Measurements from ENCODE around the gene HOXA9.

Gene HOXA9

GRCh38 chr7:27133409-27134231, 31.7 kb downstream of the HOXA9 start:
- H4K8ac ChIP-seq (ENCODE audit: low read length), result no peak overlapping the region
- H3K9ac ChIP-seq (ENCODE audit: low read length), result peak overlapping the region; percentile 77
- H3K18ac ChIP-seq (ENCODE audit: low read depth in 1 of 2, low read length in 2 of 2), result no peak overlapping the region
- DNase-seq, result no peak
- no peak overlapping the region for H3K23ac ChIP-seq (ENCODE audit: low read length in 2 of 2)
- no peak overlapping the region for H2BK12ac ChIP-seq (ENCODE audit: low read length in 2 of 2)
- no peak overlapping the region for H3K4ac ChIP-seq (ENCODE audit: low read depth in 1 of 2, low read length in 2 of 2)
- peaks cover 0 to 6% of the 10 kb centered on the region in 2 experiments for H3K36me3 ChIP-seq (ENCODE audit: control insufficient read depth in 1 of 2, insufficient read depth in 2 of 2, low read depth in 1 of 2, low read length in 2 of 2)
- whole genome bisulfite sequencing, result 46% methylated on average over 14 of the region's 18 CpGs
- H3K79me1 ChIP-seq (replicated peaks; ENCODE audit: low read length, poor library complexity, severe bottlenecking), result no peaks in the 10 kb centered on the region
- no peak overlapping the region for H2BK15ac ChIP-seq (ENCODE audit: low read depth, poor library complexity, severe bottlenecking)
- no peak overlapping the region for H3K14ac ChIP-seq (ENCODE audit: low read length in 2 of 2)
- no peak overlapping the region for H3K27ac ChIP-seq (ENCODE audit: low read length, poor library complexity, severe bottlenecking)
- H2BK5ac ChIP-seq (ENCODE audit: low read depth, low read length, poor library complexity, severe bottlenecking), result no peak overlapping the region
- H2BK120ac ChIP-seq (ENCODE audit: low read depth, low read length), result no peak overlapping the region
- H3K4me1 ChIP-seq (ENCODE audit: control insufficient read depth, insufficient read depth, low read depth, low read length), result peaks cover 13% of the 10 kb centered on the region
- H3K4me3 ChIP-seq (ENCODE audit: insufficient read depth in 1 of 2, low read depth in 1 of 2, low read length in 2 of 2), result peak overlapping the region in 1 of 2 experiments; percentile 32
- H3K27me3 ChIP-seq (ENCODE audit: control insufficient read depth in 1 of 2, insufficient read depth in 1 of 2, low read length in 2 of 2), result no peaks in the 10 kb centered on the region
- H3K9me3 ChIP-seq (ENCODE audit: control insufficient read depth, low read length), result no peaks in the 10 kb centered on the region
- no peak overlapping the region for H2AFZ ChIP-seq (ENCODE audit: low read depth, low read length)
- H4K91ac ChIP-seq (ENCODE audit: low read length), result no peak overlapping the region
- H3K4me2 ChIP-seq (ENCODE audit: low read length, poor library complexity, severe bottlenecking), result no peak overlapping the region
- no peak overlapping the region for H2AK5ac ChIP-seq (ENCODE audit: low read length, severe bottlenecking)

GRCh38 chr7:27132978-27133377, 32.4 kb downstream of the HOXA9 start:
- Histone ChIP-seq H3K9ac (ENCODE audit: low read length) (no peak overlapping the region), H3K27me3 (ENCODE audit: control insufficient read depth in 1 of 2, insufficient read depth in 1 of 2, low read length in 2 of 2) (no peaks in the 10 kb centered on the region), H2BK120ac (ENCODE audit: low read depth, low read length) (no peak overlapping the region), H3K14ac (ENCODE audit: low read length in 2 of 2) (no peak overlapping the region), H3K4me3 (ENCODE audit: insufficient read depth in 1 of 2, low read depth in 1 of 2, low read length in 2 of 2) (no peak overlapping the region), H4K8ac (ENCODE audit: low read length) (no peak overlapping the region), H3K4me1 (ENCODE audit: control insufficient read depth, insufficient read depth, low read depth, low read length) (peaks cover 13% of the 10 kb centered on the region), H2AFZ (ENCODE audit: low read depth, low read length) (no peak overlapping the region), H3K18ac (ENCODE audit: low read depth in 1 of 2, low read length in 2 of 2) (no peak overlapping the region), H3K9me3 (ENCODE audit: control insufficient read depth, low read length) (no peaks in the 10 kb centered on the region), H3K4me2 (ENCODE audit: low read length, poor library complexity, severe bottlenecking) (no peak overlapping the region), H2BK12ac (ENCODE audit: low read length in 2 of 2) (no peak overlapping the region), H3K79me1 (replicated peaks; ENCODE audit: low read length, poor library complexity, severe bottlenecking) (no peaks in the 10 kb centered on the region), H2AK5ac (ENCODE audit: low read length, severe bottlenecking) (no peak overlapping the region), H3K4ac (ENCODE audit: low read depth in 1 of 2, low read length in 2 of 2) (no peak overlapping the region), H3K23ac (ENCODE audit: low read length in 2 of 2) (no peak overlapping the region), H3K27ac (ENCODE audit: low read length, poor library complexity, severe bottlenecking) (no peak overlapping the region), H4K91ac (ENCODE audit: low read length) (no peak overlapping the region), H2BK5ac (ENCODE audit: low read depth, low read length, poor library complexity, severe bottlenecking) (no peak overlapping the region), H2BK15ac (ENCODE audit: low read depth, poor library complexity, severe bottlenecking) (no peak overlapping the region), H3K36me3 (ENCODE audit: control insufficient read depth in 1 of 2, insufficient read depth in 2 of 2, low read depth in 1 of 2, low read length in 2 of 2) (peaks cover 0 to 8% of the 10 kb centered on the region in 2 experiments)
- 22% methylated on average over 6 of the region's 6 CpGs for WGBS
- no peak for DNase-seq

GRCh38 chr7:27132214-27132613, 33.1 kb downstream of the HOXA9 start:
- no peak overlapping the region for H3K4ac ChIP-seq (ENCODE audit: low read depth in 1 of 2, low read length in 2 of 2)
- WGBS, result 62% methylated on average over 2 of the region's 2 CpGs

GRCh38 chr7:27131390-27131819, 33.9 kb downstream of the HOXA9 start:
- H3K23ac ChIP-seq (ENCODE audit: low read length in 2 of 2), result no peak overlapping the region
- 38% methylated on average over 10 of the region's 12 CpGs for WGBS
- no peak overlapping the region for H2BK12ac ChIP-seq (ENCODE audit: low read length in 2 of 2)
- peak overlapping the region; percentile 0 for H3K27ac ChIP-seq (ENCODE audit: low read length, poor library complexity, severe bottlenecking)
- no peaks in the 10 kb centered on the region for H3K9me3 ChIP-seq (ENCODE audit: control insufficient read depth, low read length)
- peak overlapping the region; percentile 51 for H3K4me2 ChIP-seq (ENCODE audit: low read length, poor library complexity, severe bottlenecking)
- no peak overlapping the region for H2AK5ac ChIP-seq (ENCODE audit: low read length, severe bottlenecking)
- H2BK5ac ChIP-seq (ENCODE audit: low read depth, low read length, poor library complexity, severe bottlenecking), result no peak overlapping the region
- H3K4me1 ChIP-seq (ENCODE audit: control insufficient read depth, insufficient read depth, low read depth, low read length), result peaks cover 10% of the 10 kb centered on the region
- H2BK120ac ChIP-seq (ENCODE audit: low read depth, low read length), result no peak overlapping the region
- H3K36me3 ChIP-seq (ENCODE audit: control insufficient read depth in 1 of 2, insufficient read depth in 2 of 2, low read depth in 1 of 2, low read length in 2 of 2), result peaks cover 0 to 5% of the 10 kb centered on the region in 2 experiments
- H3K14ac ChIP-seq (ENCODE audit: low read length in 2 of 2), result no peak overlapping the region
- no peak overlapping the region for H2BK15ac ChIP-seq (ENCODE audit: low read depth, poor library complexity, severe bottlenecking)
- H3K4me3 ChIP-seq (ENCODE audit: insufficient read depth in 1 of 2, low read depth in 1 of 2, low read length in 2 of 2), result peak overlapping the region; percentile 67 to 83
- H3K79me1 ChIP-seq (replicated peaks; ENCODE audit: low read length, poor library complexity, severe bottlenecking), result no peaks in the 10 kb centered on the region
- peak overlapping the region; percentile 77 for H4K8ac ChIP-seq (ENCODE audit: low read length)
- no peak overlapping the region for H3K4ac ChIP-seq (ENCODE audit: low read depth in 1 of 2, low read length in 2 of 2)
- peak overlapping the region; percentile 76 for H4K91ac ChIP-seq (ENCODE audit: low read length)
- DNase-seq, result no peak
- peak overlapping the region in 1 of 2 experiments; percentile 67 for H3K18ac ChIP-seq (ENCODE audit: low read depth in 1 of 2, low read length in 2 of 2)
- H3K27me3 ChIP-seq (ENCODE audit: control insufficient read depth in 1 of 2, insufficient read depth in 1 of 2, low read length in 2 of 2), result no peaks in the 10 kb centered on the region
- no peak overlapping the region for H2AFZ ChIP-seq (ENCODE audit: low read depth, low read length)
- peak overlapping the region; percentile 87 for H3K9ac ChIP-seq (ENCODE audit: low read length)

More at GRCh38 chr7:27132214-27132613, 33.1 kb downstream of the HOXA9 start:
- Histone ChIP-seq H2BK15ac (ENCODE audit: low read depth, poor library complexity, severe bottlenecking) (no peak overlapping the region), H3K79me1 (replicated peaks; ENCODE audit: low read length, poor library complexity, severe bottlenecking) (no peaks in the 10 kb centered on the region), H2BK12ac (ENCODE audit: low read length in 2 of 2) (no peak overlapping the region), H3K27ac (ENCODE audit: low read length, poor library complexity, severe bottlenecking) (no peak overlapping the region), H2BK5ac (ENCODE audit: low read depth, low read length, poor library complexity, severe bottlenecking) (no peak overlapping the region), H3K9ac (ENCODE audit: low read length) (peak overlapping the region; percentile 87), H2AFZ (ENCODE audit: low read depth, low read length) (no peak overlapping the region), H3K23ac (ENCODE audit: low read length in 2 of 2) (no peak overlapping the region), H3K27me3 (ENCODE audit: control insufficient read depth in 1 of 2, insufficient read depth in 1 of 2, low read length in 2 of 2) (no peaks in the 10 kb centered on the region), H3K36me3 (ENCODE audit: control insufficient read depth in 1 of 2, insufficient read depth in 2 of 2, low read depth in 1 of 2, low read length in 2 of 2) (peaks cover 0 to 5% of the 10 kb centered on the region in 2 experiments), H4K91ac (ENCODE audit: low read length) (no peak overlapping the region), H3K4me3 (ENCODE audit: insufficient read depth in 1 of 2, low read depth in 1 of 2, low read length in 2 of 2) (no peak overlapping the region), H3K4me1 (ENCODE audit: control insufficient read depth, insufficient read depth, low read depth, low read length) (peaks cover 13% of the 10 kb centered on the region), H3K9me3 (ENCODE audit: control insufficient read depth, low read length) (no peaks in the 10 kb centered on the region), H3K4me2 (ENCODE audit: low read length, poor library complexity, severe bottlenecking) (no peak overlapping the region), H3K14ac (ENCODE audit: low read length in 2 of 2) (no peak overlapping the region), H2AK5ac (ENCODE audit: low read length, severe bottlenecking) (no peak overlapping the region), H2BK120ac (ENCODE audit: low read depth, low read length) (no peak overlapping the region), H3K18ac (ENCODE audit: low read depth in 1 of 2, low read length in 2 of 2) (no peak overlapping the region), H4K8ac (ENCODE audit: low read length) (no peak overlapping the region)
- no peak for DNase-seq
